Smooth muscle cell (in vitro differentiated cells): Measurements from ENCODE around the gene JAK1. TPM values are rescaled to one million over a fixed set of nuclear protein-coding genes. Genes with fewer than 3 reads are reported as not detected.
A peak's percentile ranks its signal among the peaks of the same experiment; 100 is the strongest.

Source experiments
- DNase-seq: peaks from one replicate; lab custom pipeline; 2025; ENCODE audit not compliant: unreplicated experiment; lab: John Stamatoyannopoulos, UW
- H2AFZ ChIP-seq: fragments of 200-600 bp; sonication (generic); 2 replicates; pipeline ENCODE4 v1.6.0; 2016; ENCODE audit warnings: antibody characterized with exemption, low read depth, mild to moderate bottlenecking
- H3F3A ChIP-seq: fragments of 200-600 bp; sonication (generic); 2 replicates; pipeline ENCODE4 v1.6.0; 2017; ENCODE audit warnings: antibody characterized with exemption, low read depth
- H3K27ac ChIP-seq: fragments of 200-600 bp; sonication (generic); 2 replicates; pipeline ENCODE4 v1.5.1; 2016; ENCODE audit warnings: low read depth, mild to moderate bottlenecking
- H3K27me3 ChIP-seq: fragments of 200-600 bp; sonication (generic); 2 replicates; pipeline ENCODE4 v1.6.1; 2016; ENCODE audit warnings: low read depth, mild to moderate bottlenecking
- H3K36me3 ChIP-seq: fragments of 200-600 bp; sonication (generic); 2 replicates; pipeline ENCODE4 v1.5.1; 2016; ENCODE audit warnings: low read depth
- H3K4me1 ChIP-seq: fragments of 200-600 bp; sonication (generic); 2 replicates; pipeline ENCODE4 v1.5.1; 2016; ENCODE audit warnings: low read depth
- H3K4me2 ChIP-seq: fragments of 200-600 bp; sonication (generic); 2 replicates; pipeline ENCODE4 v1.6.0; 2016; ENCODE audit warnings: mild to moderate bottlenecking
- H3K4me3 ChIP-seq: fragments of 200-600 bp; sonication (generic); 2 replicates; pipeline ENCODE4 v1.5.1; 2016; ENCODE audit warnings: mild to moderate bottlenecking
- H3K79me2 ChIP-seq: fragments of 200-600 bp; sonication (generic); 2 replicates; pipeline ENCODE4 v1.6.0; 2016; ENCODE audit warnings: low read depth, mild to moderate bottlenecking
- H3K9ac ChIP-seq: fragments of 200-600 bp; sonication (generic); 2 replicates; pipeline ENCODE4 v1.6.0; 2016; ENCODE audit warnings: low read depth
- H3K9me3 ChIP-seq: fragments of 200-600 bp; sonication (generic); replicated peaks from 2 replicates; pipeline ENCODE4 v1.5.1; 2016; ENCODE audit warnings: low read depth
- H4K20me1 ChIP-seq: fragments of 200-600 bp; sonication (generic); 2 replicates; pipeline ENCODE4 v1.6.0; 2016; ENCODE audit warnings: low read depth
- CTCF ChIP-seq: fragments of 200-600 bp; sonication (generic); IDR thresholded peaks from 2 replicates; pipeline ENCODE4 v1.5.1; 2017; ENCODE audit warnings: borderline replicate concordance, mild to moderate bottlenecking, antibody characterized with exemption; ENCODE audit not compliant: insufficient read depth, poor library complexity, severe bottlenecking
- WGBS: methylation state at CpG from one replicate; pipeline ENCODE4 v1.1.7; 2016; ENCODE audit warnings: low lambda C conversion rate; 5-methylcytosine and 5-hydroxymethylcytosine counted together
- polyA plus RNA-seq: library from polyadenylated mRNA; unstranded; fragments of >200 nt; fragmentation: Nextera tagmentation; extraction: Ambion mirVana; gene quantifications from 2 replicates; pipeline ENCODE4 v1.2.1, GENCODE V29; 2016
- total RNA-seq: library from RNA; depleted of rRNA; stranded (reverse); fragments of >200 nt; gene quantifications from 2 replicates; pipeline ENCODE4 v1.2.3, GENCODE V29; 2014

Gene JAK1
- total and polyA plus RNA-seq, 2 experiments from 2014 or later = 44.9 to 110 TPM

GRCh38 chr1:65009724-65010420 is 43.5 kb upstream of the JAK1 start:
- H3K4me2 ChIP-seq = no peak overlapping the region
- H3K27me3 ChIP-seq = peaks cover 10% of the 10 kb centered on the region
- 96% methylated on average over 5 of the region's 5 CpGs for WGBS
- H3K4me3 ChIP-seq = no peak overlapping the region
- no peak overlapping the region for H2AFZ ChIP-seq
- no peak for TF ChIP-seq CTCF
- no peaks in the 10 kb centered on the region for H3F3A ChIP-seq
- H3K36me3 ChIP-seq = no peaks in the 10 kb centered on the region
- H3K9ac ChIP-seq = no peak overlapping the region
- H3K9me3 ChIP-seq = no peaks in the 10 kb centered on the region
- no peaks in the 10 kb centered on the region for H4K20me1 ChIP-seq
- H3K79me2 ChIP-seq = no peaks in the 10 kb centered on the region
- no peak for DNase-seq
- H3K27ac ChIP-seq = no peak overlapping the region
- H3K4me1 ChIP-seq = no peaks in the 10 kb centered on the region

GRCh38 chr1:65009176-65009575 is 42.8 kb upstream of the JAK1 start:
- no peak for TF ChIP-seq CTCF
- no peak for DNase-seq

GRCh38 chr1:65006806-65007205 is 40.5 kb upstream of the JAK1 start:
- H3K4me2 ChIP-seq = no peak overlapping the region
- peaks cover 22% of the 10 kb centered on the region for H3K27me3 ChIP-seq
- no peak overlapping the region for H3K27ac ChIP-seq
- WGBS = 91% methylated on average over 2 of the region's 2 CpGs
- H3F3A ChIP-seq = peaks cover 9% of the 10 kb centered on the region
- H3K36me3 ChIP-seq = no peaks in the 10 kb centered on the region
- no peaks in the 10 kb centered on the region for H3K79me2 ChIP-seq
- H2AFZ ChIP-seq = no peak overlapping the region
- H3K4me1 ChIP-seq = peaks cover 4% of the 10 kb centered on the region
- H4K20me1 ChIP-seq = no peaks in the 10 kb centered on the region
- H3K9ac ChIP-seq = no peak overlapping the region
- H3K9me3 ChIP-seq = no peaks in the 10 kb centered on the region
- TF ChIP-seq CTCF = no peak
- no peak for DNase-seq
- H3K4me3 ChIP-seq = no peak overlapping the region

More at GRCh38 chr1:65009176-65009575, 42.8 kb upstream of the JAK1 start:
- Histone ChIP-seq H3F3A (no peaks in the 10 kb centered on the region), H3K4me2 (no peak overlapping the region), H3K79me2 (no peaks in the 10 kb centered on the region), H2AFZ (no peak overlapping the region), H3K4me3 (no peak overlapping the region), H3K27ac (no peak overlapping the region), H3K36me3 (no peaks in the 10 kb centered on the region), H4K20me1 (no peaks in the 10 kb centered on the region), H3K4me1 (no peaks in the 10 kb centered on the region), H3K9me3 (no peaks in the 10 kb centered on the region), H3K9ac (no peak overlapping the region), H3K27me3 (peaks cover 17% of the 10 kb centered on the region)
- 87% methylated on average over 1 of the region's 1 CpG for WGBS

- H3F3A ChIP-seq = peaks cover 12% of the 10 kb centered on the region
Measured at GRCh38 chr1:65003316-65003664, 36.9 kb upstream of the JAK1 start.

More at GRCh38 chr1:65003316-65003664, 36.9 kb upstream of the JAK1 start:
- Histone ChIP-seq H3K27ac (peak overlapping the region; percentile 94), H3K4me3 (peak overlapping the region; percentile 79), H3K9me3 (no peaks in the 10 kb centered on the region), H3K4me1 (peaks cover 11% of the 10 kb centered on the region), H3K36me3 (no peaks in the 10 kb centered on the region), H4K20me1 (no peaks in the 10 kb centered on the region), H3K79me2 (no peaks in the 10 kb centered on the region), H3K4me2 (peak overlapping the region; percentile 98), H2AFZ (peak overlapping the region; percentile 71), H3K9ac (peak overlapping the region; percentile 96), H3K27me3 (peaks cover 22% of the 10 kb centered on the region)
- WGBS = 20% methylated on average over 11 of the region's 11 CpGs
- no peak for DNase-seq
- no peak for TF ChIP-seq CTCF
